PC-9 (cell line): Measurements from ENCODE around the gene LRP10.

ENCODE experiments used
- EZH2 ChIP-seq: fragments of 200-600 bp; sonication (generic); IDR thresholded peaks from 2 replicates; pipeline ENCODE4 v1.8.0; 2017; ENCODE audit warnings: antibody characterized with exemption, low read depth
- TF ChIP-seq, protein P1 (sequence below): fragments of 200-600 bp; sonication (generic); conservative IDR thresholded peaks from 2 replicates; pipeline ENCODE4 v1.6.1; 2017; ENCODE audit warnings: mixed run types, antibody characterized with exemption, mild to moderate bottlenecking, moderate library complexity

DNA sequence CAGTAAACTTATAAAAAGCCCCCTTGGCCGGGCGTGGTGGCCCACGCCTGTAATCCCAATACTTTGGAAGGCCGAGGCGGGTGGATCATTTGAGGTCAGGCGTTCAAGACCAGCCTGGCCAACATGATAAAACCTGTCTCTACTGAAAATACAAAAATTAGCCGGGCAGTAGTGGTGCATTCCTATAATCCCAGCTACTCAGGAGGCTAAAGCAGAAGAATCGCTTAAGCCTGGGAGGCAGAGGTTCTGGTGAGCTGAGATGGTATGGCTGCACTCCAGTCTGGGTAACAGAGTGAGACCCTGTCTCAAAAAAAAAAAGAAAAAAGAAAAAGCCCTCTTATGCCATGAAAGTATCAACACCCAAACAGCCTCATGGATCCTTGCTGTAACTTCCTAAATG is 54.0 kb downstream of the LRP10 start:
- TF ChIP-seq, protein P1, sequence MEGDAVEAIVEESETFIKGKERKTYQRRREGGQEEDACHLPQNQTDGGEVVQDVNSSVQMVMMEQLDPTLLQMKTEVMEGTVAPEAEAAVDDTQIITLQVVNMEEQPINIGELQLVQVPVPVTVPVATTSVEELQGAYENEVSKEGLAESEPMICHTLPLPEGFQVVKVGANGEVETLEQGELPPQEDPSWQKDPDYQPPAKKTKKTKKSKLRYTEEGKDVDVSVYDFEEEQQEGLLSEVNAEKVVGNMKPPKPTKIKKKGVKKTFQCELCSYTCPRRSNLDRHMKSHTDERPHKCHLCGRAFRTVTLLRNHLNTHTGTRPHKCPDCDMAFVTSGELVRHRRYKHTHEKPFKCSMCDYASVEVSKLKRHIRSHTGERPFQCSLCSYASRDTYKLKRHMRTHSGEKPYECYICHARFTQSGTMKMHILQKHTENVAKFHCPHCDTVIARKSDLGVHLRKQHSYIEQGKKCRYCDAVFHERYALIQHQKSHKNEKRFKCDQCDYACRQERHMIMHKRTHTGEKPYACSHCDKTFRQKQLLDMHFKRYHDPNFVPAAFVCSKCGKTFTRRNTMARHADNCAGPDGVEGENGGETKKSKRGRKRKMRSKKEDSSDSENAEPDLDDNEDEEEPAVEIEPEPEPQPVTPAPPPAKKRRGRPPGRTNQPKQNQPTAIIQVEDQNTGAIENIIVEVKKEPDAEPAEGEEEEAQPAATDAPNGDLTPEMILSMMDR = no peak
- TF ChIP-seq EZH2 = no peak
